Body of pancreas (tissue), 4 donors: ENCODE measurements around the gene SEMG2. TPM values are rescaled to one million over a fixed set of nuclear protein-coding genes. Genes with fewer than 3 reads are reported as not detected.

Source experiments
- ATAC-seq: fragments of 150-250 bp; one replicate; pipeline ENCODE4 v1.9.1; 2016
- DNase-seq, 4 donors: peaks; one replicate each; pipeline ENCODE4 v3.0.0-alpha.2; 2019
- H3K27ac ChIP-seq, 4 donors: fragments of 200-600 bp; sonication (generic); 1 replicate in 3 of 4; 2 replicates in 1 of 4; pipeline versions ENCODE4 v1.5.1 to v1.6.1; 2016 to 2019; ENCODE audit warnings: mild to moderate bottlenecking in 1 of 4, mixed read lengths in 1 of 4, moderate library complexity in 1 of 4
- H3K27me3 ChIP-seq, 2 donors: fragments of 200-600 bp; sonication (generic); one replicate each; pipeline ENCODE4 v1.6.0; 2016; ENCODE audit warnings: mild to moderate bottlenecking in 1 of 2
- H3K36me3 ChIP-seq, 2 donors: fragments of 200-600 bp; sonication (generic); replicated peaks in 1 of 2; 2 replicates each; pipeline ENCODE4 v1.5.1; 2016; ENCODE audit warnings: low read depth in 2 of 2; ENCODE audit not compliant: insufficient read depth in 1 of 2
- H3K4me1 ChIP-seq: fragments of 200-600 bp; sonication (generic); one replicate; pipeline ENCODE4 v1.6.0; 2016
- H3K4me3 ChIP-seq, 2 donors: fragments of 200-600 bp; sonication (generic); 1 replicate in 1 of 2; 2 replicates in 1 of 2; pipeline ENCODE4 v1.5.1; 2016 to 2019
- H3K9me3 ChIP-seq, 3 donors: fragments of 200-600 bp; sonication (generic); 1 replicate in 2 of 3; 2 replicates in 1 of 3; pipeline ENCODE4 v1.5.1; 2016
- CTCF ChIP-seq, 7 experiments: fragments of 450-650 bp in 4 of 7; fragments of 200-600 bp in 3 of 7; sonication (generic) in 3 of 7; IDR thresholded peaks; one replicate each; pipeline ENCODE4 v1.5.1; 2016 to 2019; ENCODE audit warnings: antibody characterized with exemption in 7 of 7
- POLR2A ChIP-seq, 3 donors: fragments of 450-650 bp; IDR thresholded peaks; one replicate each; pipeline ENCODE4 v1.6.1; 2016; ENCODE audit warnings: antibody characterized with exemption in 3 of 3, mild to moderate bottlenecking in 2 of 3
- WGBS, 2 donors: methylation state at CpG; one replicate each; pipeline ENCODE4 v1.1.5; 2017; 5-methylcytosine and 5-hydroxymethylcytosine counted together
- intact Hi-C: fragments of 100-400 bp; cut with DNase I; formaldehyde crosslinking; loops from one replicate; pipeline ENCODE4 v1.15.1; 2023
- total RNA-seq, 2 donors: library from RNA; depleted of rRNA; stranded (reverse); fragments of >200 nt; gene quantifications; one replicate each; pipeline ENCODE4 v1.1.0, GENCODE V29; 2016

SEMG2 gene
- total RNA-seq, 2 donors from 2014 or later, result not detected

GRCh38 chr20:45176526-45177267 lies 44.5 kb upstream of the SEMG2 start:
- intact Hi-C loops, result no loop called here
- 63 to 75% methylated on average over 4 of the region's 4 CpGs for WGBS, 2 donors
- H3K27ac ChIP-seq, result no peak overlapping the region

GRCh38 chr20:45179166-45179565 lies 42.0 kb upstream of the SEMG2 start:
- H3K4me1 ChIP-seq, result peaks cover 7% of the 10 kb centered on the region
- no peaks in the 10 kb centered on the region for H3K27me3 ChIP-seq
- no peak for TF ChIP-seq POLR2A (IDR thresholded peaks at IDR 0.05)
- no peak for TF ChIP-seq CTCF (IDR thresholded peaks at IDR 0.05)
- no peaks in the 10 kb centered on the region for H3K36me3 ChIP-seq
- H3K9me3 ChIP-seq, result no peaks in the 10 kb centered on the region
- H3K4me3 ChIP-seq, result no peak overlapping the region
- WGBS, 2 donors, result 68% methylated on average over 2 of the region's 2 CpGs; no CpG with 5 or more reads in 1 of the 2 donors
- no peak overlapping the region for H3K27ac ChIP-seq
- DNase-seq (no peak), ATAC-seq (no peak)
- intact Hi-C loops, result no loop called here

More at GRCh38 chr20:45176526-45177267, 44.5 kb upstream of the SEMG2 start:
- DNase-seq (no peak), ATAC-seq (no peak)
- Histone ChIP-seq H3K36me3 (no peaks in the 10 kb centered on the region), H3K4me3 (no peak overlapping the region), H3K9me3 (no peaks in the 10 kb centered on the region), H3K27me3 (no peaks in the 10 kb centered on the region), H3K4me1 (peaks cover 7% of the 10 kb centered on the region)
- TF ChIP-seq POLR2A (IDR thresholded peaks at IDR 0.05) (no peak), CTCF (IDR thresholded peaks at IDR 0.05) (no peak)

- TF ChIP-seq POLR2A (IDR thresholded peaks at IDR 0.05) (no peak), CTCF (IDR thresholded peaks at IDR 0.05) (no peak)
- Histone ChIP-seq H3K4me3 (no peak overlapping the region), H3K9me3 (no peaks in the 10 kb centered on the region), H3K4me1 (no peaks in the 10 kb centered on the region), H3K27me3 (no peaks in the 10 kb centered on the region), H3K27ac (no peak overlapping the region), H3K36me3 (no peaks in the 10 kb centered on the region)
- DNase-seq (no peak), ATAC-seq (no peak)
- WGBS, 2 donors, result 84 to 88% methylated on average over 2 of the region's 2 CpGs
- intact Hi-C loops, result no loop called here
Observed at GRCh38 chr20:45181639-45182038, 39.5 kb upstream of the SEMG2 start.

GRCh38 chr20:45183084-45183483 lies 38.1 kb upstream of the SEMG2 start:
- Histone ChIP-seq H3K36me3 (no peaks in the 10 kb centered on the region), H3K27ac (no peak overlapping the region), H3K4me3 (no peak overlapping the region), H3K9me3 (no peaks in the 10 kb centered on the region), H3K27me3 (no peaks in the 10 kb centered on the region), H3K4me1 (no peaks in the 10 kb centered on the region)
- WGBS, 2 donors, result 82 to 84% methylated on average over 2 of the region's 2 CpGs
- no peak for DNase-seq
- no peak for ATAC-seq
- TF ChIP-seq CTCF (IDR thresholded peaks at IDR 0.05), result no peak
- no peak for TF ChIP-seq POLR2A (IDR thresholded peaks at IDR 0.05)
- intact Hi-C loops, result no loop called here

- TF ChIP-seq CTCF (IDR thresholded peaks at IDR 0.05) (no peak), POLR2A (IDR thresholded peaks at IDR 0.05) (no peak)
- peaks cover 12% of the 10 kb centered on the region for H3K4me1 ChIP-seq
- WGBS, 2 donors, result 75 to 80% methylated on average over 1 to 2 of the region's 2 CpGs
- H3K9me3 ChIP-seq, result no peaks in the 10 kb centered on the region
- no peaks in the 10 kb centered on the region for H3K36me3 ChIP-seq
- no peaks in the 10 kb centered on the region for H3K27me3 ChIP-seq
- H3K27ac ChIP-seq, result no peak overlapping the region
- no peak overlapping the region for H3K4me3 ChIP-seq
- ATAC-seq (no peak), DNase-seq (no peak)
- intact Hi-C loops, result no loop called here
Observed at GRCh38 chr20:45187693-45188092, 33.5 kb upstream of the SEMG2 start.
